ENCODE measurements around the gene ARMC9. TPM values are rescaled to one million over a fixed set of nuclear protein-coding genes. Genes with fewer than 3 reads are reported as not detected.

ARMC9 gene
- total and polyA plus RNA-seq, 2 of the 13 experiments (the other 11 are each of a cell fraction or from before 2014, with no cell fraction given), result 9.1 to 12.8 TPM

- TF ChIP-seq ZNF367 (CRISPR knock-in tag; IDR thresholded peaks at IDR 0.05; ENCODE audit: borderline replicate concordance) (no peak), SAP130 (CRISPR knock-in tag; IDR thresholded peaks at IDR 0.05; ENCODE audit: low read depth) (peak; percentile 94), ZNF75D (CRISPR knock-in tag; IDR thresholded peaks at IDR 0.05; ENCODE audit: borderline replicate concordance) (no peak), ZNF503 (CRISPR knock-in tag; IDR thresholded peaks at IDR 0.05) (no peak), POGK (CRISPR knock-in tag; conservative IDR thresholded peaks at IDR 0.05) (0 out of 2 replicates have a peak, but pooled peaks have one; percentile 19), PREB (CRISPR knock-in tag; IDR thresholded peaks at IDR 0.05) (no peak), ARID4A (CRISPR knock-in tag; IDR thresholded peaks at IDR 0.05; ENCODE audit: borderline replicate concordance) (peak; percentile 75; the same call in 1 of the 2 replicates), NFAT5 (CRISPR knock-in tag; IDR thresholded peaks at IDR 0.05) (no peak), CREM (IDR thresholded peaks at IDR 0.05) (no peak), CREM (CRISPR knock-in tag; IDR thresholded peaks at IDR 0.05) (no peak)
Observed at GRCh38 chr2:231187736-231188505, 10.5 kb upstream of the ARMC9 start (continued).

All from HepG2 (cell line).